Measurements from ENCODE around the gene ROBO2.

The ROBO2 gene

DNA sequence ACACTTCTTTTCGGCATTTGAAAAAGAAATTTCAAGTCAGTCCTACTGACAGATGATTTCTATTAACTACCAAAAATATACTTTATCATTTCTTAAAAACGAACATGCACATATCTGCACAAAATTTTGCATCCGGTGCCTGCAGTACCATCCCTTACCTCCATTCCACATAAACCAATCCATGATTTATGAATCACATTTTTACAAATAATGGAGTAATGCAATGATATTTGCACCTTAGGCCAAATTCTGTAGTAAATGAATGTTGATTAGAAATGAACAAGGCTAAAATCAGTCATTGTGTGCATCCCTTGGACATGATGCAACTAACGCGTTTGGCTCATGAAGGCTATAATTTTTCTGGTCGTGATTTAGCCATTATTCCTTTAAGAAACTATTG lies 46.5 kb downstream of the ROBO2 start:
- TF ChIP-seq, protein P1, sequence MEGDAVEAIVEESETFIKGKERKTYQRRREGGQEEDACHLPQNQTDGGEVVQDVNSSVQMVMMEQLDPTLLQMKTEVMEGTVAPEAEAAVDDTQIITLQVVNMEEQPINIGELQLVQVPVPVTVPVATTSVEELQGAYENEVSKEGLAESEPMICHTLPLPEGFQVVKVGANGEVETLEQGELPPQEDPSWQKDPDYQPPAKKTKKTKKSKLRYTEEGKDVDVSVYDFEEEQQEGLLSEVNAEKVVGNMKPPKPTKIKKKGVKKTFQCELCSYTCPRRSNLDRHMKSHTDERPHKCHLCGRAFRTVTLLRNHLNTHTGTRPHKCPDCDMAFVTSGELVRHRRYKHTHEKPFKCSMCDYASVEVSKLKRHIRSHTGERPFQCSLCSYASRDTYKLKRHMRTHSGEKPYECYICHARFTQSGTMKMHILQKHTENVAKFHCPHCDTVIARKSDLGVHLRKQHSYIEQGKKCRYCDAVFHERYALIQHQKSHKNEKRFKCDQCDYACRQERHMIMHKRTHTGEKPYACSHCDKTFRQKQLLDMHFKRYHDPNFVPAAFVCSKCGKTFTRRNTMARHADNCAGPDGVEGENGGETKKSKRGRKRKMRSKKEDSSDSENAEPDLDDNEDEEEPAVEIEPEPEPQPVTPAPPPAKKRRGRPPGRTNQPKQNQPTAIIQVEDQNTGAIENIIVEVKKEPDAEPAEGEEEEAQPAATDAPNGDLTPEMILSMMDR (IDR thresholded peaks at IDR 0.05), result no peak

DNA sequence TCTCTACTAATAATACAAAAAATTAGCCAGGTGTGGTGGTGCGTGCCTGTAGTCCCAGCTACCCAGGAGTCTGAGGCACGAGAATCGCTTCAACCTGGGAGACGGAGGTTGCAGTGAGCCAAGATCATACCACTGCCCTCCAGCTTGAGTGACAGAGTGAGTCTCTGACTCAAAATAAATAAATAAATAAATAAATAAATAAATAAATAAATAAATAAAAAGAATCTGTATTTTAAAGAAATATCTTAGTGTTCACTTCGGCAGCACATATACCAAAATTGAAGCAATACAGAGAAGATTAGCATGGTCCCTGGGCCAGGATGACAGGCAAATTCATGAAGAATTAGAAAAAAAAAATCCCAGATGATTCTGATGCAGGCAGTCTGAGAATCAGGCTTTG lies 51.9 kb downstream of the ROBO2 start:
- TF ChIP-seq, protein P1 (IDR thresholded peaks at IDR 0.05), result no peak

DNA sequence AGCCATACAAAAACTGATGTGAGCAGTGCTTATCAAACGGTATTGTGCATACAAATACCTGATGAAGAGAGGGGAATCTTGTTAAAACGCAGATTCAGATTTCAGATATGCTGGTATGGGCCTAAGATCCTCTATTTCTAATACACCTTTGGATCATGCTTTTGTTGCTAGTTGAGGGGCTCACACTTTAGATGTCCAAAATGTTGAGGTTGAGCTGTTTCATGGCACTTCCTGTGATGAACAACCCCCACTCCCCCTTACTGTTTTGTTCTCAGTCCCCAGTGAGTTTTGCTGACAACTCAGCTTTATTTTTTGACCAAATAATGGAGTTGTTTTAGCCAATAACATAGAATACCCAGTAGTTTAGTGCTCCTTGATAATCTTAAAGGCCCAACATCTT lies 53.2 kb downstream of the ROBO2 start:
- TF ChIP-seq, protein P1 (IDR thresholded peaks at IDR 0.05), result no peak

DNA sequence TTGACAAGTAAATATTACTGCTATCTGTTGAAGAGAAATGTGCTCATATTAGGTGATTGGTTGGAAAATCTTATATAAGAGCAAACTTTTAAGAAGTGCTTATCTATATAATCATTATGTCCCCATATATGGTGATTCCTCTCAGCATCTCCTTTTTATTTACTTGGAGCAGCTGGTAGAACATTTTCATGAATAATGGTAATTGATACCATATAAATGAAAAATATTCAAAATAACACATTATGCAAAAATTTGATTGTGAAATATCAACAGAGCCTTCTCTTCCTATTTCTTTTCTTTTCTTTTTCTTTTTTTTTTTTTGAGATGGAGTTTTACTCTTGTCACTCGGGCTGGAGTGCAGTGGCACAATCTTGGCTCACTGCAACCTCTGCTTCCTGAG lies 56.2 kb downstream of the ROBO2 start:
- TF ChIP-seq, protein P1 (IDR thresholded peaks at IDR 0.05), result no peak

- TF ChIP-seq, protein P1 (IDR thresholded peaks at IDR 0.05), result no peak
Measured at GRCh38 chr3:77096966-77097890, 57.3 kb downstream of the ROBO2 start.

- TF ChIP-seq, protein P1 (IDR thresholded peaks at IDR 0.05), result no peak
Measured at GRCh38 chr3:77102951-77103769, 63.3 kb downstream of the ROBO2 start.

DNA sequence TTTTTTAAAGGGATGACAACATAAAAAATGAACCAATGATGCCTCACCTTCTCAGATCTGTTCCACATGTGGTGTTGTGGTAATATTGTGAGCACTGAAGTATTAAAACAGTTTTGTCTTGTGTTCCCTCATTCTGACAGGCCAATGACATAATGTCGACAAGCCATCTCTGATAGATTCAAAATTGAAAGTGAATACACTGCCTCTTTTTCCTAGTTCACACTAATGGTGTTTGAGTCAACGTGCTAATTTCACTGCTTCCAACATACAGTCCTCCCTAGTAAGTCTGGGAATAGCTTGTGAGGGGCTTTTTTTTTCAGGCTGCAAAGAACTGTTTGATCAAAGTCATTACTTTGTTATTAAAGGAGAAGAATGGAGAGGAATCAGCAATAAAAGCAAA lies 82.8 kb downstream of the ROBO2 start:
- TF ChIP-seq, protein P1 (IDR thresholded peaks at IDR 0.05), result no peak
